MCF 10A (cell line): ENCODE measurements around the gene PLCG2. TPM values are rescaled to one million over a fixed set of nuclear protein-coding genes. Genes with fewer than 3 reads are reported as not detected.

Source experiments
- BruUV-seq: library from RNA; stranded (reverse); fragments of 400-500 nt; replicated peaks from 2 replicates; lab custom pipeline; 2021; lab: Mats Ljungman, UMichigan
- CTCF ChIA-PET: fragments of 300-600 bp; sonication (Branson Sonifier 250); formaldehyde crosslinking; extraction: SDS; loops from one replicate; lab custom pipeline; 2021; ENCODE audit warnings: antibody characterized with exemption, inconsistent platforms; lab: Yijun Ruan, JAX
- POLR2A ChIA-PET: fragments of 300-600, 350-650 bp; sonication (Branson Sonifier 250); formaldehyde crosslinking; extraction: SDS; loops from one replicate; lab custom pipeline; 2020; ENCODE audit warnings: antibody characterized with exemption, inconsistent platforms; lab: Yijun Ruan, JAX
- DNase-seq: peaks from one replicate; pipeline ENCODE4 v3.0.0-alpha.2; 2018; ENCODE audit not compliant: unreplicated experiment
- H3K27ac Mint-ChIP-seq: one replicate; pipeline ENCODE4 v1.8.0; 2022; ENCODE audit warnings: mild to moderate bottlenecking, low read depth, mixed read lengths; ENCODE audit not compliant: unreplicated experiment
- H3K27me3 Mint-ChIP-seq: one replicate; pipeline ENCODE4 v1.8.0; 2022; ENCODE audit warnings: mixed read lengths; ENCODE audit not compliant: insufficient read depth, unreplicated experiment
- H3K36me3 Mint-ChIP-seq: one replicate; pipeline ENCODE4 v1.8.0; 2022; ENCODE audit warnings: mild to moderate bottlenecking, moderate library complexity, mixed read lengths; ENCODE audit not compliant: insufficient read depth, unreplicated experiment
- H3K4me1 Mint-ChIP-seq: one replicate; pipeline ENCODE4 v1.8.0; 2022; ENCODE audit warnings: mixed read lengths; ENCODE audit not compliant: insufficient read depth, unreplicated experiment
- H3K4me3 Mint-ChIP-seq: one replicate; pipeline ENCODE4 v1.8.0; 2022; ENCODE audit warnings: mild to moderate bottlenecking, moderate library complexity, mixed read lengths; ENCODE audit not compliant: unreplicated experiment
- H3K9me3 Mint-ChIP-seq: one replicate; pipeline ENCODE4 v1.8.0; 2022; ENCODE audit warnings: mixed read lengths; ENCODE audit not compliant: unreplicated experiment
- CTCF ChIP-seq: fragments of 200-600 bp; IDR thresholded peaks from one replicate; pipeline ENCODE4 v1.8.0; 2022; ENCODE audit warnings: antibody characterized with exemption, mild to moderate bottlenecking; ENCODE audit not compliant: unreplicated experiment
- intact Hi-C: fragments of 100-400 bp; cut with micrococcal nuclease; formaldehyde crosslinking; loops from 2 replicates; pipeline ENCODE4 v1.14.1; 2022
- total RNA-seq: library from RNA; stranded (reverse); gene quantifications from 2 replicates; pipeline ENCODE4 v1.2.3, GENCODE V29; 2022

Gene PLCG2
- total RNA-seq, 1 experiment from 2014 or later, result 5.2 TPM

- H3K27me3 Mint-ChIP-seq, result no peaks in the 10 kb centered on the region
- intact Hi-C loops, result loop anchor here (5.0 kb wide), 1 partner anchor 48 kb away; no protein-coding TSS in a partner anchor
- H3K27ac Mint-ChIP-seq, result no peak overlapping the region
- H3K4me3 Mint-ChIP-seq, result no peak overlapping the region
- BruUV-seq, result no TSS peak
- no peak for TF ChIP-seq CTCF
- H3K9me3 Mint-ChIP-seq, result no peaks in the 10 kb centered on the region
- H3K4me1 Mint-ChIP-seq, result peaks cover 7% of the 10 kb centered on the region
- POLR2A ChIA-PET, result no interaction called here
- no peak for DNase-seq
- no peaks in the 10 kb centered on the region for H3K36me3 Mint-ChIP-seq
- CTCF ChIA-PET, result interaction anchor here (0.5 to 2.7 kb wide), 3 partner anchors 9 to 703 kb away, joined by 3 to 13 read pairs (median 4); no protein-coding TSS in a partner anchor
These were observed 115.5 kb downstream of the PLCG2 start for GRCh38 chr16:81894592-81894991.

GRCh38 chr16:81896902-81897301 is 117.8 kb downstream of the PLCG2 start:
- DNase-seq, result peak; percentile 77
- CTCF ChIA-PET, result interaction anchor here (0.6 to 2.5 kb wide), 3 partner anchors 8 to 23 kb away, joined by 3 to 10 read pairs (median 9); no protein-coding TSS in a partner anchor
- H3K27ac Mint-ChIP-seq, result no peak overlapping the region
- H3K4me1 Mint-ChIP-seq, result peaks cover 7% of the 10 kb centered on the region
- H3K36me3 Mint-ChIP-seq, result no peaks in the 10 kb centered on the region
- no peak overlapping the region for H3K4me3 Mint-ChIP-seq
- no peaks in the 10 kb centered on the region for H3K27me3 Mint-ChIP-seq
- intact Hi-C loops, result no loop called here
- TF ChIP-seq CTCF, result no peak
- no TSS peak for BruUV-seq
- H3K9me3 Mint-ChIP-seq, result no peaks in the 10 kb centered on the region
- POLR2A ChIA-PET, result interaction anchor here (0.6 kb wide), 1 partner anchor 148 kb away, joined by 3 read pairs; no protein-coding TSS in a partner anchor

GRCh38 chr16:81899601-81900000 is 120.5 kb downstream of the PLCG2 start:
- ChIA-PET POLR2A (no interaction called here), CTCF (interaction anchor here (1.2 kb wide), 1 partner anchor 43 kb away, joined by 3 read pairs; no protein-coding TSS in a partner anchor)
- no TSS peak for BruUV-seq
- H3K9me3 Mint-ChIP-seq, result no peaks in the 10 kb centered on the region
- no peaks in the 10 kb centered on the region for H3K36me3 Mint-ChIP-seq
- H3K27me3 Mint-ChIP-seq, result no peaks in the 10 kb centered on the region
- TF ChIP-seq CTCF, result no peak
- H3K27ac Mint-ChIP-seq, result no peak overlapping the region
- H3K4me3 Mint-ChIP-seq, result no peak overlapping the region
- intact Hi-C loops, result no loop called here
- peaks cover 7% of the 10 kb centered on the region for H3K4me1 Mint-ChIP-seq
- DNase-seq, result no peak

GRCh38 chr16:81900014-81900413 is 120.9 kb downstream of the PLCG2 start:
- H3K9me3 Mint-ChIP-seq, result no peaks in the 10 kb centered on the region

More at GRCh38 chr16:81900014-81900413, 120.9 kb downstream of the PLCG2 start:
- peaks cover 7% of the 10 kb centered on the region for H3K4me1 Mint-ChIP-seq
- H3K27me3 Mint-ChIP-seq, result no peaks in the 10 kb centered on the region
- ChIA-PET CTCF (no interaction called here), POLR2A (no interaction called here)
- no peak for DNase-seq
- BruUV-seq, result no TSS peak
- TF ChIP-seq CTCF, result no peak
- H3K4me3 Mint-ChIP-seq, result no peak overlapping the region
- H3K27ac Mint-ChIP-seq, result no peak overlapping the region
- intact Hi-C loops, result no loop called here
- H3K36me3 Mint-ChIP-seq, result no peaks in the 10 kb centered on the region
